AG04450 (cell line): Measurements from ENCODE around the gene IFNGR1. TPM values are rescaled to one million over a fixed set of nuclear protein-coding genes. Genes with fewer than 3 reads are reported as not detected.

Experiments used
- CTCF ChIA-PET: fragments of 300-600, 350-600 bp; formaldehyde crosslinking; extraction: SDS; loops from one replicate; lab custom pipeline; 2022; ENCODE audit warnings: antibody characterized with exemption, inconsistent platforms; lab: Charles Lee
- POLR2A ChIA-PET: fragments of 350-600 bp; formaldehyde crosslinking; extraction: SDS; loops from one replicate; lab custom pipeline; 2021; ENCODE audit warnings: antibody characterized with exemption, inconsistent platforms; lab: Yijun Ruan, JAX
- DNase-seq: peaks from one replicate; pipeline ENCODE4 v3.0.0-alpha.2; 2011; ENCODE audit warnings: low read depth, low spot score
- H3K27ac ChIP-seq: one replicate; pipeline ENCODE4 v1.5.1; 2012; ENCODE audit warnings: low read depth, low read length, control low read depth
- H3K27me3 ChIP-seq: one replicate; pipeline ENCODE4 v1.6.0; 2012; ENCODE audit warnings: low read length; ENCODE audit not compliant: control insufficient read depth, insufficient read depth
- H3K4me3 ChIP-seq: 2 replicates; pipeline ENCODE4 v1.5.1; 2011; ENCODE audit warnings: mild to moderate bottlenecking, low read depth, low read length, control low read depth
- H3K9me3 ChIP-seq: 2 replicates; pipeline ENCODE4 v1.5.1; 2012; ENCODE audit warnings: low read length; ENCODE audit not compliant: control insufficient read depth, insufficient read depth
- polyA plus RNA-seq: library from polyadenylated mRNA; depleted of rRNA; stranded (reverse); fragments of >200 nt; gene quantifications from 2 replicates; pipeline ENCODE4 v1.2.3, GENCODE V29; 2011
- TF ChIP-seq, protein P1 (sequence below): IDR thresholded peaks from 2 replicates; pipeline ENCODE4 v1.5.1; 2011; ENCODE audit warnings: low read depth, low read length, control low read depth, inconsistent platforms

Gene IFNGR1
- polyA plus RNA-seq, 1 experiment: 36.3 TPM

DNA sequence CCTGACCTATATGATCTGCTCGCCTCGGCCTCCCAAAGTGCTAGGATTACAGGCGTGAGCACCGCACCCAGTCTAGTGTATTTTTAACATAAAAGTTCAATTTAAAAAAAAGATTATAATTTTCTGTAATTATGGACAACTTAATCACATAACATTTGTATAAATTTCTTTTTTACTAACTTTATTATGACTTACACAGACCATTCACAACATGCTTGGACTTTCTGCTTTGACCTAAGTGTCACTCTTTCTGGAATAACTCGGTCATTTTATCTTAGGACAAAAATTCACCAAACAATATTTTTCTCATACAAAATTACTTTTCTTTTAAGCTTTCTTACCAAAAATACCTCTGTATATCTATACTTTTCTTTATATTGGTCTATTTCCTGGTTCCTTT, 30.3 kb downstream of the IFNGR1 start:
- no peak overlapping the region for H3K4me3 ChIP-seq
- POLR2A ChIA-PET: no interaction called here
- H3K9me3 ChIP-seq: peaks cover 10% of the 10 kb centered on the region
- H3K27me3 ChIP-seq: no peaks in the 10 kb centered on the region
- TF ChIP-seq, protein P1, sequence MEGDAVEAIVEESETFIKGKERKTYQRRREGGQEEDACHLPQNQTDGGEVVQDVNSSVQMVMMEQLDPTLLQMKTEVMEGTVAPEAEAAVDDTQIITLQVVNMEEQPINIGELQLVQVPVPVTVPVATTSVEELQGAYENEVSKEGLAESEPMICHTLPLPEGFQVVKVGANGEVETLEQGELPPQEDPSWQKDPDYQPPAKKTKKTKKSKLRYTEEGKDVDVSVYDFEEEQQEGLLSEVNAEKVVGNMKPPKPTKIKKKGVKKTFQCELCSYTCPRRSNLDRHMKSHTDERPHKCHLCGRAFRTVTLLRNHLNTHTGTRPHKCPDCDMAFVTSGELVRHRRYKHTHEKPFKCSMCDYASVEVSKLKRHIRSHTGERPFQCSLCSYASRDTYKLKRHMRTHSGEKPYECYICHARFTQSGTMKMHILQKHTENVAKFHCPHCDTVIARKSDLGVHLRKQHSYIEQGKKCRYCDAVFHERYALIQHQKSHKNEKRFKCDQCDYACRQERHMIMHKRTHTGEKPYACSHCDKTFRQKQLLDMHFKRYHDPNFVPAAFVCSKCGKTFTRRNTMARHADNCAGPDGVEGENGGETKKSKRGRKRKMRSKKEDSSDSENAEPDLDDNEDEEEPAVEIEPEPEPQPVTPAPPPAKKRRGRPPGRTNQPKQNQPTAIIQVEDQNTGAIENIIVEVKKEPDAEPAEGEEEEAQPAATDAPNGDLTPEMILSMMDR: no peak
- CTCF ChIA-PET: no interaction called here
- no peak for DNase-seq
- H3K27ac ChIP-seq: no peak overlapping the region

DNA sequence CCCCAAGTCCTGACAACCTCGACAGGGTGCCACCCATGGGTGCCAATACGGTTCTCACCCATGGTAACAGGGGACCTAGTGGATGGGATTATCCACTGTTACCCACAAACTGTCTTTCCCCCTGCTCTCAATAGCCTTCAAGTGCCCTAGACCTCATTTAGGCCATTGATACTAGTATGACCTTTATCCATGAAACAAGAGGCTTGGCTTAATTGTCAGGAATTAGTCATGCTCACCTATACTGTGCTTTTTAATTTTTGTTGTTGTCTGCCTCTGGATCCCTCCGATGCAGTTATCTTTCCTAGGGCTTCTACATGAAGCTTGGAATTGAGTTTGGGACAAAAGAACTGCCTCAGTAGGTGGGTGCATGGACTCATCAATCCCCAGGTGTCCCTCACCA, 33.9 kb downstream of the IFNGR1 start:
- ChIA-PET CTCF (no interaction called here), POLR2A (no interaction called here)
- TF ChIP-seq, protein P1: no peak
- H3K9me3 ChIP-seq: peaks cover 10% of the 10 kb centered on the region
- no peaks in the 10 kb centered on the region for H3K27me3 ChIP-seq
- no peak for DNase-seq
- no peak overlapping the region for H3K4me3 ChIP-seq
- no peak overlapping the region for H3K27ac ChIP-seq

DNA sequence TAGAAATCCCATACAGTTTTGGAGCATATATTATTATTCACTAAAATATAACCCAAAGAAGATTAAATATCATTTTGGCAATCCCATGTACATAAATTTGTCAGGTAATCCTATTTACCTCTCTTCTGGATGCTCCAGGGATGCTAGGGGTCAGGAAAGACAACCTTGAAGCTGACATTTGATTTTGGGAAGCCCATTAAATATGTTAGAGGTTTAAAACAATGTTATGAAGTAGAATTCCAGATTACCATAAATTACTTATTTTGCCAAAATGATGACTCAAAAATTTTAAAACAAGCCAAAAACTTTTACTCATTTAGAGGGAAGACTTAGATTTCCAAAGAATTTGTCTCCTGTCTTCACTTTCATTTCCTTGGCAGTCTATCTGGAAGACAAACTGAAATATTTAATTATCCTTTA, 36.5 kb downstream of the IFNGR1 start:
- TF ChIP-seq, protein P1: no peak
- ChIA-PET POLR2A (no interaction called here), CTCF (no interaction called here)
- Histone ChIP-seq H3K9me3 (peaks cover 7% of the 10 kb centered on the region), H3K27ac (no peak overlapping the region), H3K27me3 (no peaks in the 10 kb centered on the region), H3K4me3 (no peak overlapping the region)
- no peak for DNase-seq

DNA sequence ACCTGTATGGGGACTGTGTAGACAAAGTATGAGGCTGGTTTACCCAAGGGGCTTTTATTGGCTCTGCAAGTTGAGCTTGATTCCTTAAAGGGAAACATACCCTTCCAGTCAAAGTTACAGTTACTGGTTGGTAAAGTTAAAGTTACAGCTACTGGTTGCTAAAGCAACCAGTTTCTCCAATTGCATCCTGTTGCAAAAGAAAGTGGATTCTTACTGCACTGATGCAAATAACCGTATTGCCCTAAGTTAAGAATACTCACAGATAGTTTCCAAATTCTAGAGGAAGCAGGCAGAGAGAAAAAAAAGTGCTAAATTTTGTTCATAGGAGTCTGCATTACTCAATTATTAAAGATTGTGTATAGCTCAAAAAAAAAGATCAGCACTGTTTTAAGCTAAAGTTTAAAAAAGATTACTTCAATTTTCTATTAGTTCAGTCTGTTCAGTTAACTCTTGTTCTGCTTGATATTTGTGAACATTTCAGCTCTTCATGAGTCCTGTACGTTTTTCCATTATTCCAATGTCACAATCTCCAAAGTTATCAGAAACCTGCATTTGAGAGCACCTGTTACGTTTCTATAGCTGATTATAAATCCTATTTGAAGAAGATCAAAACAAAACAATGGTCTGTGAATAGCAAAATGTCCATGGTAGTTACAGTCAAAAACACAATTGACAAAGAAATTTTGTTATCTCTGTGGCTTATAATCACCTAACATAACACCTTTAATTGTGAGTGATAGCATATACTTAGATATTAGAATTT, 37.1 kb downstream of the IFNGR1 start:
- H3K27me3 ChIP-seq: no peaks in the 10 kb centered on the region
- TF ChIP-seq, protein P1: no peak
- POLR2A ChIA-PET: no interaction called here
- CTCF ChIA-PET: interaction anchor here (0.6 kb wide), 1 partner anchor 268 kb away, joined by 3 read pairs; no protein-coding TSS in a partner anchor
- no peak overlapping the region for H3K4me3 ChIP-seq
- peaks cover 7% of the 10 kb centered on the region for H3K9me3 ChIP-seq
- H3K27ac ChIP-seq: no peak overlapping the region
- no peak for DNase-seq

DNA sequence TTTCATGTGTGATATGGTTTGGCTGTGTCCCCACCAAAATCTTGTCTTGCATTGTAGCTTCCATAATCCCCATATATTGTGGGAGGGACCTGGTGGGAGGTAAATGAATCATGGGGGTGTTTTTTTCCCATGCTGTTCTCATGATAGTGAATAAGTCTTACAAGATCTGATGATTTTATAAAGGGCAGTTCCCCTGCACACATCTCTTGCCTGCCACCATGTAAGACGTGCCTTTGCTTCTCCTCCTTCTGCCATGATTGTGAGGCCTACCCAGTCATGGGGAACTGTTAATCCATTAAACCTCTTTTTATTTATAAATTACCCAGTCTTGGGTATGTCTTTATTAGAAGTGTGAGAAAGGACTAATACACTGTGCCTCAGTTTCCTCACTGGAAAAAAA, 41.6 kb downstream of the IFNGR1 start:
- Histone ChIP-seq H3K27me3 (no peaks in the 10 kb centered on the region), H3K4me3 (no peak overlapping the region), H3K27ac (no peak overlapping the region), H3K9me3 (no peaks in the 10 kb centered on the region)
- TF ChIP-seq, protein P1: no peak
- POLR2A ChIA-PET: no interaction called here
- no peak for DNase-seq
- CTCF ChIA-PET: no interaction called here
